Mononuclear cell (primary cell): ENCODE measurements around the gene FOXRED1. TPM values are rescaled to one million over a fixed set of nuclear protein-coding genes. Genes with fewer than 3 reads are reported as not detected.
A peak's percentile ranks its signal among the peaks of the same experiment; 100 is the strongest.
"Not testable (repeated sequence)": the region's sequence is repeated elsewhere in the genome, so short reads cannot be mapped to it uniquely, and the experiment has no call there.

Experiments
- H3K27me3 ChIP-seq: 2 replicates; pipeline ENCODE4 v1.6.0; 2011; ENCODE audit warnings: low read length, control low read depth; ENCODE audit not compliant: insufficient read depth
- H3K4me1 ChIP-seq: 2 replicates; pipeline ENCODE4 v1.5.1; 2011; ENCODE audit warnings: mild to moderate bottlenecking, low read length, control low read depth; ENCODE audit not compliant: insufficient read depth
- H3K4me3 ChIP-seq: 2 replicates; pipeline ENCODE4 v1.5.1; 2011; ENCODE audit warnings: mild to moderate bottlenecking, low read length, moderate library complexity
- H3K9me3 ChIP-seq: 2 replicates; pipeline ENCODE4 v1.5.1; 2011; ENCODE audit warnings: low read depth, mild to moderate bottlenecking, control low read depth, low read length
- total RNA-seq: library from RNA; depleted of rRNA; stranded (reverse); fragments of >200 nt; gene quantifications from one replicate; pipeline ENCODE4 v1.2.3, GENCODE V29; 2012

Gene FOXRED1
- total RNA-seq, 1 donor, result 6.1 TPM

DNA sequence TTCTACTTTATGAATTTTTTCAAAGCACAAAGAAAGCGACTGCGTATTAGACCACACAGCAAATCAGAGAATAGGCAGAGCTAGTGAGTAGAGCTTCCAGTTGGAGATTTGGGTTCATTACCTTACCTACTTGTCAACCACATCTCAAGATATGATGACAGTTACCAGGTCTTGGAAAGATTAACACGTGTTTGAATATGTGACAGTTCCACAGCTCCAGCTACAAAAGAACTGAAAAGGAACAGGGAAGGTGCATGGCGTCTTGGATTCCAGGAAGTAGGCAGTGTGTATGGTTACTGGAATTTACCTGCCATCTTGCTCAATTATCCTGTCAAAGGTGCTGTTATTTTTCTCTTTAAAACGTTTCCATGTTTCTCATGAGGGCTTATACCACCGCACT, 19.3 kb downstream of the FOXRED1 start:
- no peaks in the 10 kb centered on the region for H3K9me3 ChIP-seq

DNA sequence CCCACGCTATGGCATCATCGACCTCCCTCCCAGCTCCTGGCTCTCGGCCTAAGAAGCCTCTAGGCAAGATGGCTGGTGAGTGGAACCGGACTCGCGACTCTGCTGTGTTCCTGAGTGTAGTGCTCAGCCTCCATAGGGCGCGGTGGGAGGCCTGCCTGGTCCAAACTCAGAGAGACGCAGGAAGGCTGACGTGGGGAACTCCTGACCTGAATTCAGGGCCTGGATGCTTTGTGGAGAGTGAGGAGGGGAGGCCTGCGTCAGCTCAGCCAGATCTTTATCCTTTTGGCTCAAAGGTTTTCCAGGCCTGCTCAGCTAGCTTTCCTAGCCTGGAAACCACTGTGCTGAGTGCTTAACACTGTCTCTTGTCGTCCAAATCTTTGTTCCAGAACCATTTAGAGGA, 21.9 kb downstream of the FOXRED1 start:
- Histone ChIP-seq H3K4me3 (no peak overlapping the region), H3K9me3 (no peaks in the 10 kb centered on the region), H3K4me1 (no peaks in the 10 kb centered on the region), H3K27me3 (no peaks in the 10 kb centered on the region)

More for the DNA sequence above, 19.3 kb downstream of the FOXRED1 start:
- peaks cover 17% of the 10 kb centered on the region for H3K4me1 ChIP-seq
- H3K27me3 ChIP-seq, result no peaks in the 10 kb centered on the region
- H3K4me3 ChIP-seq, result no peak overlapping the region

DNA sequence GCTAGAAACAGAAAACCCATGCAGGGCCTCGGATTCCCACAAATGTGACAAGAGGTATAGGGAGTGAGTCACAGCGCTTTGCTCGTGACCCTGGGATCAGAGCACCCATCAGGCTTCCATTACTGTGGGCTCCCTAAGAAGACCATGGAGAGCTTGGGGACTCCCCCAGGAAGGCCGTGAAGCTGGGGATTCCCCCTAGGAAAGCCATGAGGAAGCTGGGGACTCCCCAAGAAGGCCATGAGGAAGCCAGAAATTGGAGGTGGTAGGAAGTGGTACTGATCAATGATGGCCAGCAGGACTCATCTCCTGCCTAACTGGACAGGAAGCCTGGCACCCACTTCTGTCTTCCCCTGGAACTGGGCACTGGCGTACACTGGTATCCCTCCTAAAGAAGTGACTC, 24.8 kb downstream of the FOXRED1 start:
- Histone ChIP-seq H3K4me3 (no peak overlapping the region), H3K27me3 (no peaks in the 10 kb centered on the region), H3K9me3 (no peaks in the 10 kb centered on the region), H3K4me1 (no peaks in the 10 kb centered on the region)

DNA sequence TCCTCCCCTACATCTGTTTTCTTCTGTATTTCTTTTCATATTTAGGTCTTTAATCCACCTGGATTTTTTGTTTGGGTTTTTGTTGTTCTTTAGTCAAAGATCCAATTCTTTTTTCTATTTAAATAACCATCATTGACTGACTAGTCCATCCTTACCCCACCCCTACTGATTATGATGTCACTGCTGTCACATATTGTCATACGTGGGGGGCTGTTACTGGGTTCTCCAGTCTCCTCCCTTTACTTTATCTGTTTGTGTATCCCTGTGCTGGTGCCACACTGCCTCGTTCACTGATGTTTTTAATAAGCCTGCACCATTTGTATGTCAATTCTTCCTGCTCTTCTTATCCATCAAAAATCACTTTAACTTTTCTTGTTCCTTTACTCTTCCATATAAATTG, 28.1 kb downstream of the FOXRED1 start:
- no peak overlapping the region for H3K4me3 ChIP-seq
- H3K4me1 ChIP-seq, result no peaks in the 10 kb centered on the region
- no peaks in the 10 kb centered on the region for H3K27me3 ChIP-seq
- no peaks in the 10 kb centered on the region for H3K9me3 ChIP-seq

DNA sequence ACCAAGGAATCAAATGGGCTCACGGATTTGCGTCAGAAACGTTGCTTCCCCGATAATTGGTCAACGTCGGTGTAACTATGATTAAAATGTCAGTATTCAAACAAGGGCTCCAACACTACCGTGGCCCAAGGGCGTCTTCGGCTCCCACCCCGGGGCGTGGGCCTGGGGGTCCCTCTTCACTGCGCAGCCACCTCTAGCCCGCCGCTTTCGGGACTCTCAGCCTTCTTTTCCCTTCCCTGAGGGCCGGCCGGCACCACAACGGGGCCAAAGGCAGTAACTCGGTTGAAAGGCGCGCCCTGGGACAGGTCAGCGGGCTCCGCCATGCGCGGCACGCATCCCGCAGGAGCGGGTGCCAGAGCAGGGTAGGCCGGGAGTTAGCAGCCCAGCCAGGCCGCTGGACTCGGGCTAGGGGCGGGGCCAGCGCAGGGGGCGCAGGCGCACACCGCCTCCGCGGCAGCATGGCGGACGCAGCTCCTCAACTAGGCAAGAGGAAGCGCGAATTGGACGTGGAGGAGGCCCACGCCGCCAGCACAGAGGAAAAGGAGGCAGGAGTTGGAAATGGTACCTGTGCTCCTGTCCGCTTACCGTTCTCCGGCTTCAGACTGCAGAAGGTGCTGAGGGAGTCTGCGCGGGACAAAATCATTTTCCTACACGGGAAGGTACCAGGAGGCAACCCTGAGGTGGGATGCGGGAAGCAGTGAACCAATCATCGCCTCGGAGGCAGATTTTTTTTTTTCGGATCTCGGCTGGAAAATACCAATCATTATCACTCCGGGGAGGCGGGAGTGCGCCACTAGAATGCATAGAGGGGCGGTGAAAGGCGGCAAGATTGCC, 34.9 kb downstream of the FOXRED1 start, which contains the start of gene DCPS:
Gene DCPS (plus strand): TSS at position 438 of the 834 bp plus-strand sequence. CDS start 21 bp downstream, at position 459.
- peaks cover 27% of the 10 kb centered on the region for H3K4me1 ChIP-seq
- H3K4me3 ChIP-seq, result peak within 1 kb of the TSS; percentile 73
- no peaks in the 10 kb centered on the region for H3K9me3 ChIP-seq
- H3K27me3 ChIP-seq, result no peaks in the 10 kb centered on the region

DNA sequence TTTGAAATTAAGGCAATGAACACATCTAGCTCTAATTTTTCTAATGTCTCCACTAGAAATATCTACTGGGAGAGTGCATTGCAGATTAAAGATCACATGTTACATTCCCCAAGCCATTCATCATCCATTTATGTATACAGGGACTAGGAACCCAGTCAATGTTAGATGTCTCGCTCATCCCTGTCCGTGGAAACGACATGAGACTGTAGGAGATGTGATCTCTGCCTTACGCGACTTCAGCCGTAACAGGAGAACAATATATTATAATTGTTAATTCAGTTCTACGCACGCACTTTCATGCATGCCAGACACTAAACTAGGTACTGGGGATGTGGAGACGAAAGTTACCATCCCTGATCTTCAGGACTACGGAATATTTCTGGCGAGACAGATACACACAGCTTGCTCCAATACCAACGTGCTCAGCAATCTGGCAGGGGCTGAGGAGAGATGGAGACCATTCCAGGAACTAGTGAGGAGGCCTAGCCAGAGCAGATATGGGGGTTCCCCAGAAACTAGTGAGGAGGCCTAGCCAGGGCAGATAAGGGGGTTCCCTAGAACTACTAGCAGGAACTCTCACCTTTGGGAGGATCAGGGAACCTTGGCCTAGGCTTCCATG, 35.6 kb downstream of the FOXRED1 start:
- Histone ChIP-seq H3K9me3 (no peaks in the 10 kb centered on the region), H3K4me1 (peaks cover 27% of the 10 kb centered on the region), H3K27me3 (no peaks in the 10 kb centered on the region), H3K4me3 (peak overlapping the region; percentile 73)

DNA sequence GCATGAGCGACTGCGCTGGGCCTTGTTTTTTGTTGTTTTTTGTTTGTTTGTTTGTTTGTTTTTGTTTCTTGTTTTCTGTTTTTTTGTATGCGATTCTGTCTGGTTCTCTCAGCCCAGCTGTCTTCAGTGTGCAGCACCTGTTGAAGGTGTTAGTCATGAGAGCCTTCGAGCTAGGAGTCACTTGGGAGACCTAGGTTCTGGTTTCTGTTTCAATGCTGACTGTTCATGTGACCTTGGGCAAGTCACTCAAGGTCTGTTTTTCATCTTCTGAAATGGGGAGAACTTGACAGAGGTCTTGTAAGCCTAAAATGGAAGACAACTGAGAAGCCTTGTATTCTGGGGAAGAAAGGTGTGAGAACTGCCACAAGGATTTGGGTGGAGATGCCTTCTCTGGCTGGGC, 36.7 kb downstream of the FOXRED1 start:
- no peaks in the 10 kb centered on the region for H3K9me3 ChIP-seq
- no peaks in the 10 kb centered on the region for H3K27me3 ChIP-seq
- H3K4me1 ChIP-seq, result peaks cover 35% of the 10 kb centered on the region
- H3K4me3 ChIP-seq, result no peak overlapping the region

DNA sequence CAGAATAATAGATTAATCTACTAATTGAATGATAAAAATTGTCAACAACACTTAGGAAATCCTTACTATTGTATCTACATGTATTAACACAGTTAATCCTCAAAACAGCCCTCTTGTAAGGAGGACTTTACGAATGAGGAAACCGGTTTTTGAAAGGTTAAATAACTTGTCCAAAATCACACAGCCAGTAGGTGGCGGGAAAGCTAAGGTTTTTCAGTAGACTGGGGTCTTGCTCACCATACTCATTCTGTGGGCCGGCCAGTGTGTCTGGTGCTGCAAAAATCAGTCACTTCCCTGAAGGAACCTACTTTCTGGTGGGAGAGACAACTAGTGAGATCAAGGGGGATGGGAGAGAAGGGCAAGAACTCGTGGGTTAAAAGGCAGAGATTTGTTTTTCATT, 38.8 kb downstream of the FOXRED1 start:
- peaks cover 55% of the 10 kb centered on the region for H3K4me1 ChIP-seq
- H3K27me3 ChIP-seq, result no peaks in the 10 kb centered on the region
- no peaks in the 10 kb centered on the region for H3K9me3 ChIP-seq
- no peak overlapping the region for H3K4me3 ChIP-seq

DNA sequence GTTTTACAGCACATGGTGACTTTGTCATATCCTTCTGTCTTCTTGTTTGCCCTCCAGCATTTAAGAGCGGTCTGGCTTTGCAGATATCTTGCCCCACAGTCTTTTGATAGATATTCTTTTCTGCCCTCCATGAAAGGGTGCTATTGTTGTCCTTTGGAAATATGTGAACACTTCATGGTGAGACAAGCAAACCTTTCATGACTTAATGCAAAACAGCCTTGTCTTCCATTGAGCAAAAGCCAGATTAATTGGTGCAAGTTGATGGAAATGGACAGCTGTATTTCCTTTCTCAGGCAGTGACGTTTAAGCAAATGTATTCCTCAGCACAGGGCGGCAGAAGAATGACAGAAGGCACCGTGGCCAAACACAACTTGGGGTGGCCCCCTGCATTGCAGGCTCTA, 39.3 kb downstream of the FOXRED1 start:
- Histone ChIP-seq H3K4me3 (no peak overlapping the region), H3K27me3 (no peaks in the 10 kb centered on the region), H3K9me3 (no peaks in the 10 kb centered on the region), H3K4me1 (peaks cover 59% of the 10 kb centered on the region)

DNA sequence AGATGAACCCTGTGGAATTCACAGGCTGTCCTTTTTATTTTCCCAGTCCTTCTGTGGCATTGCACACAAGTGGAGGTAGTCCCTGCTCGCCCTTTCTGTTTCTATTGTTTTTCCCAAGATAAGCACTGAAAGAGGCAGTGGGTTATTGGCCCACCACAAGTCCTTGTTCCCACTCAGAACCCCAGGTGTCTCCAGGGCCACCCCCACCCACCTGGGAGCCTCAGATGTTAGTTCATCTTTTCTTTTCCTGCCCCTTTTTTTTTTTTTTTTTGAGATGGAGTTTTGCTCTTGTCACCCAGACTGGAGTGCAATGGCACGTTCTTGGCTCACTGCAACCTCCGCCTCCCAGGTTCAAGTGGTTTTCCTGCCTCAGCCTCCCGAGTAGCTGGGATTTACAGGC, 39.8 kb downstream of the FOXRED1 start:
- H3K27me3 ChIP-seq, H3K4me3 ChIP-seq, H3K9me3 ChIP-seq: not testable (repeated sequence)
- H3K4me1 ChIP-seq, result peaks cover 60% of the 10 kb centered on the region

DNA sequence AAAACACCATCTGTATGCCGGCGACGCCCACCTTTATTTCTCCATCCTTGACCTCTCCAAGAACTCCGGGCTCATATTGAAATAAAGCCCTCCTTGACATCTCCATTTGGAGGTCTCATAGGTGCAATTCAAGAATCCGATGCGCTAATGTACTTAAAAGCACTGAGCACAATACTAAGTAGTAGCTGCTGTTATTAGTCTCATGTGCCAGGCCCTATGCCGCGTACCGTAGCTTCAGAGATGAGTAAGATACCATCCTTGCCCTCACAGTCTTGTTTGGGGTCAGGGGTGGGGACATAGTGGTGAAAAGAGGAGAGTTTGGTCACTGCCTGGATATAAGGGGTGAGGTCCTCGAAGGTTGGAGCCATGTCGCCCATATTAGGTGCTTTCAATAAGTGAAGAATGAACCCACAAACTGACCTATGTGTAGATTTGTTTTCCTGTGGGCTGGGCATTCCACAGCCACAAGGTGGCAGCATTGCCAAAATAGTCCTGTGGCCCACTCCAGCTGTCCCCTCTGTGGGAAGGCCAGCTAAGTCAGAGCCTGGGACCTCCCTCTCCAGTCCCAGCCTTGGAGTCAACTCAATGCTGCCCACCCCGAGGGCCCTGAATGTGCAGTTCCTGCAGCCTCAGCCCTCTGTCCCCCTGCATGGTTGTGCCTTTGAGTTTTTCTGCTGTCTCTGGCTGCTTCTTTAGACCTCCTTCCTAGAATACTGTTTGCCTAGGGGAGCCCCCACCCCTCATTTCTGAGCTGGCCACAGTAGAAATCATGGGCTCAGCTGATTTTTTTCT, 41.4 kb downstream of the FOXRED1 start:
- H3K9me3 ChIP-seq, result no peaks in the 10 kb centered on the region
- no peaks in the 10 kb centered on the region for H3K27me3 ChIP-seq
- no peak overlapping the region for H3K4me3 ChIP-seq
- H3K4me1 ChIP-seq, result peaks cover 55% of the 10 kb centered on the region

DNA sequence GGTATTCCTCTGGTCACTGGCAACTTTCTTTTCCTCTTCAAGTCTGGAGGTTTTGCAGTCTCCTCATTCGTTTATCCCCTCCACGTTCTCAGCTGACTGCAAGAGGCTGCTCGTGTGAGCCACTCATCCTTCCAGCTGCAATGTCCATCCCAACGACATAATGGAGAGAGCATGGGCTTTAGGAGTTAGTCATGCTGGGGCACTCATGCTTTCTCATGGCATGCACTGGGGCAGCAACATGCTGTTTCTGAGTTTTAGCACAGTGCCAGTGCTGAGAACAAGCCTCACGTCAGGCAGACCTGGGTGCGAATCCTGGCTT, 42.0 kb downstream of the FOXRED1 start:
- Histone ChIP-seq H3K9me3 (no peaks in the 10 kb centered on the region), H3K4me3 (no peak overlapping the region), H3K4me1 (peaks cover 55% of the 10 kb centered on the region), H3K27me3 (no peaks in the 10 kb centered on the region)

DNA sequence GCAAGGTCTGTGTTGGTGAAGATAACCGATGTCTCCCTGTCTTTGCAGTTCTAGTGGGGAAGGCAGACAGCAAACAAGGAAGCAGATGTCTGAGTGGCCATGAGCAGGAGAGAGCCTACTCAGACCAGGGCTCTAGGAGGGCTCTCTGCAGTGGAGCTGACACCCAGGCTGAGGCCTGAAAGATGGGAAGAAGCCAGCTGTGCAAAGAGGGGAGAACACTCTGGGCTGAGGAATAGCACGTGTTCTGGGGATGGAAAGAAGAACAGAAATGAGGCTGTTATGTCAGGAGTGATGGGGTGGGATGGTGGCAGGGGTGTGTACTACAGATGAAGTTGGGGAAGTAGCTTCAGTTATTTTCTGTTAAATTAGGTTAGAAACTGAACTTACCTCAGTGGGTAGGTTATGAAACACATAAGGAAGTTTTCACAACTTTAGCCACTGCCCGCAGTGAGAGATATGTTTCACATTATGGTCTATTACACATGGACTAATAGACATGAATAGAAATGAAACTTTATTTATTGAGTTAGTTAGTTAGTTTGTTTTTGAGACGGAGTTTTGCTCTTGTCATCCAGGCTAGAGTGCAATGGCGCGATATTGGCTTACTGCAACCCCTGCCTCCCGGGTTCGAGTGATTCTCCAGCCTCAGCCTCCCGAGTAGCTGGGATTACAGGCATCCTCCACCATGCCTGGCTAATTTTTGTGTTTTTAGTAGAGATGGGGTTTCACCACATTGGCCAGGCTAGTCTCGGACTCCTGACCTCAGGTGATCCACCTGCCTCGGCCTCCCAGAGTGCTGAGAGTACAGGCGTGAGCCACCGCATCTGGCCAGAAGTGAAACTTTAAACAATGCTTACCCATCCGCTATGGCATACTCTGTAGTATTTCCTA, 42.7 kb downstream of the FOXRED1 start:
- H3K27me3 ChIP-seq, result no peaks in the 10 kb centered on the region
- H3K4me3 ChIP-seq, result no peak overlapping the region
- H3K4me1 ChIP-seq, result peaks cover 56% of the 10 kb centered on the region
- no peaks in the 10 kb centered on the region for H3K9me3 ChIP-seq

DNA sequence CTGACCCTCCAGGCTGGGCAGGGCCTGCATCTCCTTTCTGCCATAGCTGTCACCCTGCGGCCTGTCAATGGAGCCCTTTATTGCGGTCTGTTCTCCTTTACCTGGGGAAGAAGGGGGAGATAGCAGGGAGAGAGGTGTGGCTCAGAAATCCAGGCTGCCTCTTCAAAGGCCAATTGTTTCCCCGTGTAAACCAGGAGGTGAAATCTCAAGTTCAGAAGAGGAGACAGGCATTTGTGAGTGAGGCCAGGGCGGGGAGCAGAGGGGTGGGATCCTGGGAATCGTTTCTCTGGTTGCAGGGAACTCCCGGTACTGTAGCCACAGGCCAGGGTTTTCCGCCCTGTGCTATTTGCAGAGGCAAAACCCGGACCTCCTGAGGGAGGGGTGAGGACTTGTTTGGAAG, 44.0 kb downstream of the FOXRED1 start:
- Histone ChIP-seq H3K9me3 (no peaks in the 10 kb centered on the region), H3K4me1 (peaks cover 63% of the 10 kb centered on the region), H3K4me3 (no peak overlapping the region)

More for the DNA sequence above, 44.0 kb downstream of the FOXRED1 start:
- H3K27me3 ChIP-seq, result no peaks in the 10 kb centered on the region
